HG03575 (cell line): ENCODE results near the gene PPP2R5A.
"Not testable (repeated sequence)": the region's sequence is repeated elsewhere in the genome, so short reads cannot be mapped to it uniquely, and the experiment has no call there.

ENCODE experiments used
- ATAC-seq: cut with Tn5 transposase; IDR thresholded peaks from one replicate; pipeline ENCODE4 v1.9.1; 2021; ENCODE audit not compliant: unreplicated experiment, insufficient number of reproducible peaks, low FRiP score; ENCODE audit errors: extremely low read depth

Gene PPP2R5A

DNA sequence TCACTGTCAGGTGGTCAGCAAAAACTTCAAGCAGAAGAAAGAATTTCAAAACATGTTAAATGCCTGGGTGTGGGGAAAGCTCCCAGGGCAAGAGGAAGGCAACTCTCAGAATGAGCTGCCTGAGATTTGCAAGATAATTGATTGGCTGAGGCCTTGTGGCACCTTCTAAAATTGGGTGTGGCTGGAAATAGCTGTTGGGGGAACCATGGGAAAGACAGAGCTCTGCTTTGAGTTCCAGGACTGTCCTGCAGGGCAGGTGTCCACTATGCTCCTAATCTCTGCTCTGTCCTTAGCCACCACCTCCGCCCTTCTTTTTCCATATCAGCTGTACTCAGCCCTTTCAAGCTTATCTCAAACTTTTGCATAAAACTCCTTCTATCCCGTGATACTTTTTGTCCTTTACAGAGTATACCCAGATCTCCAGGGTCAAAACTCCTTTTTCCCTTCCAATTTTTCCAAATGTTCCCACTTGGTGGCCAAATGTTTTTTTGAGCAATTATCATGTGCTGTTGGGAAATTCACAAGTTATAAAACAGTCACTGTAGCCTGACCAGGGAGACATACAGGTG is 23.8 kb upstream of the PPP2R5A start:
- no peak for ATAC-seq

DNA sequence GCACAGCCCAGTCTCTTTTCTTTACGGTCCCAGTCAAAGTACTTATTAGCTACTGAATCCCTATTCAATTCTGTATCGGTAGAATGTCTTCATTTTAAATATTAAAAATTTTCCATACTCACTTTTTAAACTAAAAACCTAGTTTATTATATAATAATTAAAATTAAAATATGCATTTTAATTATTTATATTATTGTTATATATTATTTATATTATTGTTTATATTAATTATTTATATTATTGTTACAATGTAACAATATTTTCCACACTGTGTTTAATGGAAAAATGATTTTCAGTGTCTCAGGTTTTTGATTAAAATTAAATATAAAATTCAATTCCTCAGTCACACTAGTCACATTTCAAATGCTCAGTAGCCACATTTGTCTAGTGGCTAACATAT is 18.2 kb upstream of the PPP2R5A start:
- ATAC-seq = no peak

DNA sequence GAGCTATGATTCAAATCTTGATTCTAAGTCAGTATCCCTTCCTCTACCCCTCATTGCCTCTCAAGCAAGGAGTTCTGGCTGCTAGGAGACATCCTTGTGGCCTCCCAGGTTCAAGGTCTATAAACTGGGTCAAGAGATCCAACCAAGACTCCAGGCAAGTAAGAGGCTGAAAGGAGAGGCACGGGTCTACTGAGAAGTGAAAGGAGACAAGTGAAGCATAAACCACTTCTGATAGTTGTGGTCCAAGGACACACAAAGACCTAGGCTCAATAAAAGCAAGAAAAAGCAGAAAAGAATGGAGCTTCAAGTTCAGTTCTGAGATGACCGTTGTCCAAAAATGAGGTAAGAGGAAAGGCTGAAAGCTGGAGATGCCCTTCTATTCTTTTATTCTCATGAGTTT is 17.8 kb upstream of the PPP2R5A start:
- no peak for ATAC-seq

DNA sequence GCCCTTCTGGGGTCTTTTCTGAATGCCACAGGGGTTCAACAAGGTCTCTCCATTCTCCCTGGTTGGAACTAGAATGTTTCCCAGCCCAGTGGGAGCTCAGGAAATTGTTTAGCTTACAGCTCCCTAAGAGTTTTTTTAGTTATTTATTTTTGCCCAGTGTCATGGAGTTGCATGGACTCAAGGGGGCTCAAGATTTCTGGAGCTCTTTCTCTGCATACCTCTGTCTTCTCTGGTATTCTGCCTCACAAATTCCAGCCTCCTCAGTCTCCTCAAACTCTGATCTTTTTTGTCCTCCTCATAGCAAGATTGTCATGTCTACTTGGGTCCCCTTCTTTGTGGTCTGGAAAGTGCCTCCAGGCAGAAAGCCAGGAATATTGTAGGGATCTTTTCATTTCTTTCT is 15.9 kb upstream of the PPP2R5A start:
- no peak for ATAC-seq

DNA sequence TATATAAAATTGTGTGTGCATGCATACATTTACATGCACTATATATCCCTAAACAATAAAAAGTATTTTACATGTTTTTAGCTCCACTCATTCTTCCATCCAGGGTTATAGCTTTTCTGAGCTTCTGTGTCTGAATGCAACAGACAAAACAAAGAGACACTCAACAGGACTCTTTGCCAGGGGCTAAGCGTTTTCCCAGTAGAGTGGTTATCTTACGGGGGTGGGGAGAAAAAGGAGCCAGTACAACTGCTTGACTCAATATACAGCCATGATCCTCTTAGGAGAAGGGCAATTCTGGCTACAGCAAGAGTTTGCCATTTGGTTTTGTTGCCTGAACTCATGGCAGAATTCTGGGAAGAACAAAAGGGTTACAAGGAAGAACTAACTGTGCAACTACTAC is 14.6 kb upstream of the PPP2R5A start:
- no peak for ATAC-seq

DNA sequence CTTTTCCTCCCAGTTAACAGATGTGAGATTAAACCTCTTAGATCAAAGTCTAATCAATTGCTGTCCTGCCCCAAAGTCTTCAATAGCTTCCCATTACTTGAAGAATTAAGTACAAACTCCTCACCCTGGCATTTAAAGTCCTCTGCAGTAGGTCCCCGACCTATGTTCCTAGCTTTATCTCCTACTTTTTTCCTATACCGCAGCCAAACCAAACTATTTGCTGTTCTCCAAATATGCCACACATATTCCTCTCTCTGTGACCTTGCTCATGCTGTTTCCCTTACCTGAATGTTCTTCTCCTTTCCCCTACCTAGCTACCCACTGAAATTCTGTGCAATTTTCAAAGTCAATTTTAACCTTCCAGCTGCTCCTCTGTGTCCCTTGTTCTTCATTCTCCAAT is 14.0 kb upstream of the PPP2R5A start:
- ATAC-seq = no peak

DNA sequence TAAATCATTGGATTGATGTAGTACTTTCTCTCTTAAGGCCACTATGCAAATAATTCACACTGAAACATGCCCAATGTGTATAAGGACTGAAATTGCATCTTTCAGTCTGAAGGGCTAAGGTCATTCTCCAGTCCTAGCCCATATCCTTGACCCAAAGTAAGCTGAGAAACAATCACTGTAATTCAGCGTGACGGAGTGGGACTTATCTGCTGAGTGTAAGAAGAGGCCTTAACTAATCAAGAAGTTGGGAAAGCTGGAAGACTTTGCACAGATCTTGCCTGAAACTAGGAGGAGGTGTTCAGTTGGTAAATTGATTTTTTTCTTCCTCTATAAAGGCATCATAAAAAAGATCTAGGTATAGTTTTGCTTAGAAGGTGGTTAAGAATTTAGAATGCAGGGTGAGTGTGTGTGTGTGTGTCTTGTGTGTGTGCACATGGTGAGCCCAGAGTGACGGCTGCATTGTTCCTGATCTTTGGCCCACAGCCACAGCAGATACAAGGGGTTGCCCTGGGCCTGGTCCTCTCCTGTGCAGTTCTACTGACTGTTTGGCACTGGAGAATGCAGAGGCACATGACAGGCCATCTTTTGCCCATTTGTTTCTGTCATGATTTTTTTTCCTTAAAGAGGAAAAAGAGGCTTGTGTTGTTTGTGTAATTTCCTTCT is 13.3 kb upstream of the PPP2R5A start:
- no peak for ATAC-seq

DNA sequence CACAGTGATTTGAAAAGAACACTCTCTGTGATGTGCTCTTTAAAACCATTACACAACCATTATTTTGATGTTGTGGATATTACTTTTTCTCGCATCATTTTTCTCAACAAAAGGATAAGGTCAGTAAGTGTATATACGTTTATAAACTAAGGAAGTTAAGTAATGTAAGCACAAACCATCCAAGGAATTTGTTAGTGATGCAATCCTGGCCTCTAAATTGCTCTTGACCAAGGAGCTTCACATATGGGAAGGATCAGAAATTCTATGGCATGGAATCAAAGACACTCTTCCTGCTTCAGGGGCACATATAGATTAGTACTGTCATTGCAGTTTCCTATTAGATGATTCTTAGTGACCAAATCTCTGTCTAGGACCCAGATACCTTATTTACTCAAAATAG is 3.6 kb upstream of the PPP2R5A start:
- ATAC-seq = no peak

DNA sequence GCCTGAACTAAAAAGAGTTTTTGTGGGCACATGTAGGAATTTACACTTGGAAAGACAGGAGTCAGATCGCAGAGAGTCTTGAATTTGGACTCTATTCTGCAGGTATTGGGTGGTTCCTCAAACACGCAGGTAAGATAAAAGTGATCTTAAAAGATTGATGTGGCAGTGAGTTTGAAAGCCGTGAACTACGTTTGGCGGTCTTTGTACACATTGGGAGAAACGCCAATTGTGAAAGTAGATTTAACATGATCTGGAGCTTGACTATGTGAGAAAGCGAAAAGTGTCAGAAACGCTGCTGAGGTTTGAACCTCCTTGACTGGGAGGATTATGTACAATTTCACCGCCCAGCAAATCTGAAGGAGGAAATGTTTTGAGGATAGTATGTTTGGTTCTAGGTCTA is 1.5 kb upstream of the PPP2R5A start:
- no peak for ATAC-seq

DNA sequence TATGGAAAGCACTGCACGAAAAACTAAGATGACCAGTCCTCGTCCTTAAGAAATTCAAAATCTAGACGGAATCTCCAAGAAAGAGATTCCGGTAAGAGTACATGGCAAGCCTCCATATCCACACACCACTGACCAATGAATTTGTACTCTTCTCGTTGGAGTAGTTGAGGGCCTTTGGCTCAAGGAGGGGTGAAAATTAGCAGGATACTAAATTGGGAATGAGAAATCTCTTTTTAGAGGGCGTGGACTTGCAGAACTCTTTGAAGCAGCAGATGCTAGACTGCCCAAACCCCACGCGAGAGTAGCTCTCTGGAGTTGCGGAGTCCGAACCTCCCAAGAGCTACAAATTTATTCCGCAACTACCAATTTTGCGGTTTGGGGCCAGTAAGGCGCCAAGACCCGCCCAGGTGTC is 872 bp upstream of the PPP2R5A start:
- no peak for ATAC-seq

DNA sequence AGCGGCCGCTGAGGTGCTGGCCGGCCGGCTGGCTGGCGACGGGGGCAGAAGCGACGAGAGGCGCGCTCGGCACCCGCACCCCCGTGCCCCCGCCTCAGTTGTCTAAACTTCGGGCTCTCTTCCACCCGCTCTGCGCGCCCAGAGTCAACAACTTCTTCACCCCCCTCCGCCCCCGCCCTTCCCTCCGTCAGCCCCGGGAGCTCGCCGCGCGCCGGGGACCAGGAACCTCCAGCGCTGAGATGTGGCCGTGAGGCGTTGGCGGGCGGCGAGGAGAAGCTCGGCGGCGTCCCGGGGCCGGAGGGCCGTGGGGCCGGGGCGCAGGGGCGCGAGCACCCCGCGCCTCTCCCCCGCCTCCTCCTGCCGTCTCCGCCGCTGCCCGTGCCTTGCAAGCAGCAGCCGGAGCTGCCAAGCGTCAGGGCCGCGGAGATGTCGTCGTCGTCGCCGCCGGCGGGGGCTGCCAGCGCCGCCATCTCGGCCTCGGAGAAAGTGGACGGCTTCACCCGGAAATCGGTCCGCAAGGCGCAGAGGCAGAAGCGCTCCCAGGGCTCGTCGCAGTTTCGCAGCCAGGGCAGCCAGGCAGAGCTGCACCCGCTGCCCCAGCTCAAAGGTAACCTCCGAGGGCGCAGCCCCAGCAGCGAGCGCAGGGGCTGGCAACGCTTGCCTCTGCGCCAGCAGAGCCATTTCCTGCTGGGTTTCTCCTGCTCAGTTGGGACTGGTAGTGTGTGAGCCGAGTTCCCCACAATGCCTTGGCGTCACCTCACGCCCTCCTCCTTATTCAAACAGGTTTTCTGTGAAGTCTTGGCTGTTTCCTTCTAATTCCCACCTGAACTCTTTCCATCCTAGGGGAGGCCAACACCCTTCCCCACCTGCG is 710 bp downstream of the PPP2R5A start:
- ATAC-seq = no peak

DNA sequence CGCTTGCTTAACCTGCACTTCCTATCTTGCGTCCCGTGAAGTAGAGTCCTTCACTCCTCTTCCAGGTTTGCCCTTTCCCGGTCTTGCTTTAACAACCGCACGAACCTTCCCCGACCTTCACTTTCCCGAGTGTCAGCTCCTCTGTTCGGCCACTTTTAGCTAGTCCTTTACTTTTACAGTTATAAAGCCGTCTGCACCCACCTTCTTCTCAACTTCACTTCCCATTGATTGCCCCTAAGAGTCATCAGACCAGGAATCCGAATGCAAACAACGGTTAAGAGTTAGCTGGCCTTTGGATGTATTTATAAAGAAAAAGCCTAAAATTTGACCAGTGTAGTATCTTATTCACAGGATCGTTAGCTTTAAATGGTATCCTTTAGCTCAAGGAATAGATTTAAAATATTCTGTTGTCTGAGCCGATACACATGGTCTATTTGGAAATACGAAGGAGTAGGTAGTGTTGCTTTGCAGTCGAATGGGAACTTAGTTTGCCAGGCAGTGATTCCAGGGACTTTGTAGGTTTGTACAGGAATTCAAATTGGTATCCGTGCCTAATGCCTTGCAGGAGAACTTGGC is 1.4 kb downstream of the PPP2R5A start:
- ATAC-seq = no peak

DNA sequence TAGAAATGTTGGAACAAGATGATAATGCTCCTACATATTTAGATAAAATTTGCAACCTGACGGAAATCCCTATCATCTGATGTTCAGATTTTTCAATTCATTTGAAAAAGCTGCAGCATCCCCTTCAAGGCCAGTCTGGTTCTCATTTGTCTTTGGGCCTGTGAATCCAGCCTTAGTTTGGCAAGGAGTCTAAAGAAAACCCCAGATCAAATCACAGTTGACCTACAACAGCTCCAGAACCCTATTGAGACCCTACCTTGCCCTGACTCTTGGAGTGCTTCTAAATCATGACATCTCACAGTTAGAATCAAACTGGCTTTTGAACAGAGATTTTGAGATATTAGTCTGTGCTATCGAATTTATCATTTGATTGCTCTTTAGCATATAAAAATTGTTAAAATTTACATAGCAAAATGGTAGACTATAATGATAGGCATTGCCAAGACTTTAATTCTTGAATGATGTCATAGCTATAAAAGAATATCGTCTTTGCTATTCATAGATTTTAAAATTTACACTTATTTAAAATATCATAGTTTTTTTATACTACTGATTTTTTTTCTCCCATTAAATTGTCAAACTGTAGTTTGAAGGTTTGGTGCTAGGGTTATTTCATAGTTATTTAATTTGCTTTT is 2.2 kb downstream of the PPP2R5A start:
- no peak for ATAC-seq

DNA sequence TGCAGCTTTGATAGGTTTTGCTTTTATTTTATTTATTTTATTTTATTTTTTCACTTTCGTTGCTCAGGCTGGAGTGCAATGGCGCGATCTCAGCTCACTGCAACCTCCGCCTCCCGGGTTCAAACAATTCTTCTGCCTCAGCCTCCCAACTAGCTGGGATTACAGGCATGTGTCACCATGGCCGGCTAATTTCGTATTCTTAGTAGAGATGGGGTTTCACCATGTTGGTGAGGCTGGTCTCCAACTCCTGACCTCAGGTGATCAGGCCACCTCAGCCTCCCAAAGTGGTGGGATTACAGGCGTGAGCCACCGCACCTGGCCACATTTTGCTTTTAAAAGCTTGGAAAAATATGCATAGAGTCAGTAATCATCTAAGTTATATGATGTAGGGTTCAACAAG is 2.8 kb downstream of the PPP2R5A start:
- ATAC-seq = not testable (repeated sequence)

DNA sequence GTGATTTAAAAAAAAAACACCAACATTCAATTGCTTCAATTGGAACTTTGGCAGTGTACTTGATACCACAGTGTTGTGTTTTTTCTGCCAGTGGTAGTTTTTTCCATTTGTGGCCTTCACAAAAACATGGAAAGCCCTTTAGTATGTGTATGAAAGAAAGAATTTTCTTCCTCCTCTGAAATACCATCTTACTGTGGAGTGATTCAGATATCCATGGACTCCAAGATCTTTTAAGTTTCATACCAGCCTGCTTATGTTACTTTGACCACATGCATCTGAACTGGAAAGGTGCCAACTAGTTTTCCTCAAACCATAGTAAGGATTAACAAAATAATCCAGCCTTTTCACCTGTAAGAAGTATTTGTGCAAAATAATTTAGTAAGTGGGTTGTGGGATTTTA is 3.4 kb downstream of the PPP2R5A start:
- ATAC-seq = no peak

DNA sequence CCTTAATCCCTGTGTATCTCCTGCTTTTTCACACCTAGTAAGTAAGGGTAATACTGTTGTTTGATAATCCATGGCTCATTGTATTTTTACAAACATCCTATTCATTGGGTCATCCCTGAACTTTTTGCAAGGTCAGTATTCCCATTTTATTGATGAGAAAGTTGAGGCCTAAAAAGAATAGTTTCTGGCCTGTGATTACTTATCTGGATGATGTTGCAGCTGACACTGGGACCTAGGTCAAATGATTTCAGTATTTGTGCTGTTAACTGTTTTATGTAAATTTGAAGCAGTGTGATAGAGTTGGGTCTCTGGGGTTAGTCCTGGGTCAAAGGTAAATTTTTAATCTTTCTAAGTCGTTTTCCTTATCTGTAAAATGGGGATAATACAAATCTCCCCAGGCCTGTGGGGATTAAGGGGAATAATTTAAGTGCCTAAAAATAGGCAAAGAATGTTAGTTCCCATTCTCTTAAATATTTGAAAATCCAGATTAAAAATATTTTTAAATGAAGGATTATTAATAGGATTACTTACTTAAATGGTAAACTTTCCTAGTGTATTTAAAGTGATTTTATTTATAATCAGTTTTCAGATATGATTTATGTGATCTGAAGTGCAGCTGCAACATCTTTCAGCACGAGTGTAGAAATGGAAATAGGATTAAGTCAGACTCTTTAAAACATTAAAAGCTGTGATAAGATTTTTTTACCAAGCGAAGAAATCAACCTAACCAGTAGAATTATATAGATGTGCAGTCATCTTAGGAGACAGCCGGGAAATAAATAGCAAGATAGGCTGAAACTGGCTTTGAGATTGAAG is 4.3 kb downstream of the PPP2R5A start:
- ATAC-seq = no peak

DNA sequence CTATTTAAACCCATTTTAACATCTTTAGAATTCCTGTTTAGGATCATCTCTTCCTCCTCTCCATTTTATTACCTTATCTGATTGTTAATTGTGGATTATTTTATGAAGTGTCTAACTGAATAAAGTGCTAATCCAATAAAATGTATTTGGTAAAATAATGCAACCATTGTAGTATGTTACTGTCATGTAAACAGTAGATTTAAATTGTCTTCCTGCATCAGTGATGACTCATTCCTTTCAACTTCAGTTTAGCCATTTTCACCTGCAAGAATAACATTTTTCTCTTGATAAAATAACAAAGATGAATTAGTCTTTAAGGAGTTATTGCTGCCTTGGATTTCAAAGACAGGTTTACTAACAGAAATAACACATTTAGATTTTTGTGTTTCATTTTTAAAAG is 5.4 kb downstream of the PPP2R5A start:
- no peak for ATAC-seq

DNA sequence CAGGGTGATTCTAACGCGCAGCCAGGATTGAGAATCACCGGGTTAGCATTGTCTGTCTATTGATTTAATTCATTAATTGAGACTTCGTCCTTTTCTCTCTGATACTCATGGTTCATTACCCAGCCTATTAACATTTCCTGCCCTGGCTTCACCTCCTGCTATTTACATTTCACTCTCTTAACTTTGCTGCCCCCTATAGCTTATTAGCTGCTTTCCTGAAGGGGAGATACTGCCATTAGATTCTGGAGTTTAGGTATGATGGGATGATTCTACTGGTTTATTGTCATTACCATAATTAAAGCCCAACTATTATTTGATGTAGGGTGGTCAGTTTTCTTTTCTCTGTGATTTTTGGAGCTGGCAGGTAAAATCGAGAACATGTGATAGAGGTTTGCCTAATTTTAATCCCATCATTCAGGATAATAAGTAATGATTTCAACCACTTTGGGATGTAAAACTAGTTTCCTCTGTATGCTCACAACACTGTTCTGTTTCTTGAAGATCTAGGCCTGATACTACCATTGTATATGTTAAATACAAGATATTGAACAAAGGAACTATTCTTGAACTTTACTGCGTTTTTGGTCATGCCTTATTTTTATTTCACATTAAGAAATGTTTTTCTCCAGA is 6.4 kb downstream of the PPP2R5A start:
- no peak for ATAC-seq
